Measurements from ENCODE around the gene PEX14. TPM values are rescaled to one million over a fixed set of nuclear protein-coding genes. Genes with fewer than 3 reads are reported as not detected.

Gene PEX14
- total and polyA plus RNA-seq, 11 donors: 14.9 to 28.7 (median 20.4) TPM

- TF ChIP-seq, protein P1, sequence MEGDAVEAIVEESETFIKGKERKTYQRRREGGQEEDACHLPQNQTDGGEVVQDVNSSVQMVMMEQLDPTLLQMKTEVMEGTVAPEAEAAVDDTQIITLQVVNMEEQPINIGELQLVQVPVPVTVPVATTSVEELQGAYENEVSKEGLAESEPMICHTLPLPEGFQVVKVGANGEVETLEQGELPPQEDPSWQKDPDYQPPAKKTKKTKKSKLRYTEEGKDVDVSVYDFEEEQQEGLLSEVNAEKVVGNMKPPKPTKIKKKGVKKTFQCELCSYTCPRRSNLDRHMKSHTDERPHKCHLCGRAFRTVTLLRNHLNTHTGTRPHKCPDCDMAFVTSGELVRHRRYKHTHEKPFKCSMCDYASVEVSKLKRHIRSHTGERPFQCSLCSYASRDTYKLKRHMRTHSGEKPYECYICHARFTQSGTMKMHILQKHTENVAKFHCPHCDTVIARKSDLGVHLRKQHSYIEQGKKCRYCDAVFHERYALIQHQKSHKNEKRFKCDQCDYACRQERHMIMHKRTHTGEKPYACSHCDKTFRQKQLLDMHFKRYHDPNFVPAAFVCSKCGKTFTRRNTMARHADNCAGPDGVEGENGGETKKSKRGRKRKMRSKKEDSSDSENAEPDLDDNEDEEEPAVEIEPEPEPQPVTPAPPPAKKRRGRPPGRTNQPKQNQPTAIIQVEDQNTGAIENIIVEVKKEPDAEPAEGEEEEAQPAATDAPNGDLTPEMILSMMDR (IDR thresholded peaks at IDR 0.05): no peak
- no peak for TF ChIP-seq POLR2A (IDR thresholded peaks at IDR 0.05)
- Histone ChIP-seq H3K27me3 (peaks cover 0 to 7% (median 0%) of the 10 kb centered on the region in 9 donors), H3K27ac (peak overlapping the region in 1 of 12 donors; percentile 83), H3K4me1 (peaks cover 0 to 33% (median 12%) of the 10 kb centered on the region in 12 donors), H3K4me3 (no peak overlapping the region), H3K9me3 (no peaks in the 10 kb centered on the region), H3K36me3 (peaks cover 0 to 71% (median 33%) of the 10 kb centered on the region in 9 donors)
- DNase-seq (no peak), ATAC-seq (no peak)
- intact Hi-C loops (cut with DNase I): loop anchor here in 3 of 10 donors (5.0 to 10.0 kb wide), 3 partner anchors 107 to 225 kb away; no protein-coding TSS in a partner anchor
- WGBS, 4 donors: 78 to 86% (median 83%) methylated on average over 24 of the region's 24 CpGs
Observed at GRCh38 chr1:10641976-10642375, 167.2 kb downstream of the PEX14 start.

- 85 to 92% (median 89%) methylated on average over 30 to 31 of the region's 31 CpGs for WGBS, 4 donors
- DNase-seq (no peak), ATAC-seq (no peak)
- intact Hi-C loops (cut with DNase I): loop anchor here in 3 of 10 donors (5.0 to 10.0 kb wide), 3 partner anchors 108 to 225 kb away; no protein-coding TSS in a partner anchor
- H3K4me1 ChIP-seq: peaks cover 0 to 34% (median 12%) of the 10 kb centered on the region in 12 donors
- H3K9me3 ChIP-seq: no peaks in the 10 kb centered on the region
- peaks cover 0 to 7% (median 0%) of the 10 kb centered on the region in 9 donors for H3K27me3 ChIP-seq
- TF ChIP-seq POLR2A (IDR thresholded peaks at IDR 0.05): no peak
- TF ChIP-seq, protein P1 (IDR thresholded peaks at IDR 0.05): no peak
- H3K4me3 ChIP-seq: no peak overlapping the region
- peaks cover 0 to 75% (median 33%) of the 10 kb centered on the region in 9 donors for H3K36me3 ChIP-seq
- peak overlapping the region in 1 of 12 donors; percentile 83 for H3K27ac ChIP-seq
Observed at GRCh38 chr1:10642403-10643080, 167.8 kb downstream of the PEX14 start.

DNA sequence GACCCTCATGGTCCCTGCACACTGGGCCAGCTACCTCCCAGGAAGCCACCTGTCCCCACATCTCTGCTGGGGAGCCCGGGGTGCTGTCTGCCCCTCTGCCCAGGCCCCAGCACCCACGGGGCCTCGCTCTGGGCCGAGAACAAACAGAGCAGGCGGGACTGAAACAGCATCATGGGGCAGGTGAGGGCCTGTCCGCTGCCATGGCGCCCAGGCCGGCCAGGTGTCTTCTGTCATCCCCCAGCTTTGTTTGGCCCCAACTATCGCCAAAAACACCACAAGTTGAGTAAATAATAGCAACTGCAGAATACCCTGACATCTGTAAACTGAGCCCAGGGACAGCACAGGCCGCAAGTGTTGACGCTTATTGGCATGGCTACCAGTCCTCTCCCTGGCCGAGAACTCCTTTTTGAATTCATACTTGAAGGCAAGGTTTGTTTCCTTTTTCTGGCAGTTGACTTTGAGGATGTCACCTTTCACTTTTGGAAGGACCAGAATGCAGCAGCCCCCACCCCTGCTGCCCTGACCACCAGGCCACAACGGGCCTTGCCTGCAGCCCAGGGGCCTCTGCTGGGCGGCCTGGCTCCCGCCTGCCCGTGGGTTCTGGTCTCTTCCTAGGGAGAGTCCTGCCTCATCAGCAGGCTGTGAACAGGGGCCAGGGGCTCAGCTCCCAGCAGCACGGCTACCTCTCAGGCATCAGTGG is 169.0 kb downstream of the PEX14 start:
- Histone ChIP-seq H3K9me3 (no peaks in the 10 kb centered on the region), H3K4me3 (no peak overlapping the region), H3K27ac (peak overlapping the region in 1 of 12 donors; percentile 83), H3K36me3 (peaks cover 0 to 81% (median 33%) of the 10 kb centered on the region in 9 donors), H3K27me3 (no peaks in the 10 kb centered on the region), H3K4me1 (peaks cover 0 to 31% (median 11%) of the 10 kb centered on the region in 12 donors)
- TF ChIP-seq, protein P1 (IDR thresholded peaks at IDR 0.05): no peak
- no peak for TF ChIP-seq POLR2A (IDR thresholded peaks at IDR 0.05)
- ATAC-seq: no peak
- no peak for DNase-seq
- intact Hi-C loops (cut with DNase I): loop anchor here in 3 of 10 donors (5.0 to 10.0 kb wide), 3 partner anchors 109 to 224 kb away; no protein-coding TSS in a partner anchor
- 84 to 96% (median 92%) methylated on average over 12 to 17 of the region's 17 CpGs for WGBS, 4 donors

Data from heart left ventricle (tissue), 16 donors.